H1 (cell line): Measurements from ENCODE around the gene EEIG2. TPM values are rescaled to one million over a fixed set of nuclear protein-coding genes. Genes with fewer than 3 reads are reported as not detected.

Source experiments
- ASH2L ChIP-seq: fragments of 200-600, 300-600 bp; sonication (generic); IDR thresholded peaks from one replicate; pipeline ENCODE4 v1.7.1; 2017; ENCODE audit warnings: low read length
- CHD1 ChIP-seq: IDR thresholded peaks from 2 replicates; pipeline ENCODE4 v1.6.1; 2012; ENCODE audit warnings: low read depth, low read length, improper control_type of control experiment
- CTBP2 ChIP-seq: IDR thresholded peaks from 2 replicates; pipeline ENCODE4 v1.7.0; 2011; ENCODE audit warnings: borderline replicate concordance, mild to moderate bottlenecking, moderate library complexity, mixed read lengths, low read length; ENCODE audit not compliant: insufficient read depth, insufficient read length
- FOSL1 ChIP-seq: IDR thresholded peaks from 2 replicates; pipeline ENCODE4 v1.6.1; 2011; ENCODE audit warnings: mild to moderate bottlenecking, low read depth, low read length, moderate library complexity; ENCODE audit not compliant: insufficient read depth
- JUN ChIP-seq: IDR thresholded peaks from 2 replicates; pipeline ENCODE4 v1.6.1; 2011; ENCODE audit warnings: low read depth, mild to moderate bottlenecking, improper control_type of control experiment, low read length
- KDM4A ChIP-seq: IDR thresholded peaks from one replicate; pipeline ENCODE4 v1.7.1; 2012; ENCODE audit warnings: low read depth, mild to moderate bottlenecking, moderate library complexity, low read length, inconsistent platforms; ENCODE audit not compliant: severe bottlenecking
- NANOG ChIP-seq: IDR thresholded peaks from 2 replicates; pipeline ENCODE4 v1.6.1; 2011; ENCODE audit warnings: low read length, low read depth, mild to moderate bottlenecking, inconsistent platforms; ENCODE audit not compliant: insufficient read depth, poor library complexity, severe bottlenecking
- POLR2A ChIP-seq, 2 experiments: IDR thresholded peaks; 1 replicate in 1 of 2; 2 replicates in 1 of 2; pipeline ENCODE4 v1.6.1; 2011; ENCODE audit warnings: low read depth in 2 of 2, low read length in 2 of 2, mild to moderate bottlenecking in 2 of 2; ENCODE audit errors: control extremely low read depth in 1 of 2
- POLR2AphosphoS5 ChIP-seq: IDR thresholded peaks from 2 replicates; pipeline ENCODE4 v1.6.1; 2011; ENCODE audit warnings: low read depth, low read length
- RAD21 ChIP-seq, 2 experiments: IDR thresholded peaks in 1 of 2; conservative IDR thresholded peaks in 1 of 2; 2 replicates each; pipeline ENCODE4 v1.6.1; 2011; ENCODE audit warnings: low read depth in 2 of 2, low read length in 2 of 2, improper control_type of control experiment in 1 of 2, inconsistent platforms in 1 of 2, mild to moderate bottlenecking in 1 of 2, moderate library complexity in 1 of 2
- RXRA ChIP-seq: IDR thresholded peaks from 2 replicates; pipeline ENCODE4 v1.6.1; 2011; ENCODE audit warnings: low read depth, mild to moderate bottlenecking, low read length, moderate library complexity; ENCODE audit not compliant: insufficient read depth
- SRF ChIP-seq: IDR thresholded peaks from 2 replicates; pipeline ENCODE4 v1.6.1; 2011; ENCODE audit warnings: mild to moderate bottlenecking, low read depth, low read length, moderate library complexity
- SUZ12 ChIP-seq: fragments of 200-600 bp; sonication (generic); IDR thresholded peaks from 2 replicates; pipeline ENCODE4 v1.6.1; 2012; ENCODE audit warnings: mild to moderate bottlenecking, inconsistent platforms, low read length, moderate library complexity, mixed read lengths
- TAF7 ChIP-seq: optimal IDR thresholded peaks from 2 replicates; pipeline ENCODE3; 2011; ENCODE audit warnings: low read depth, mild to moderate bottlenecking, inconsistent platforms, low read length, moderate library complexity, borderline replicate concordance
- polyA plus RNA-seq, 7 experiments: library from polyadenylated mRNA; depleted of rRNA in 3 of 7; stranded (reverse) in 5 of 7; unstranded in 2 of 7; fragments of >200 nt in 5 of 7; fragments of 200-250 nt in 2 of 7; gene quantifications; 1 replicate in 5 of 7; 2 replicates in 1 of 7; 4 replicates in 1 of 7; pipeline versions ENCODE4 v1.2.1 to v1.2.3, GENCODE V29; 2011 to 2013; ENCODE audit warnings: missing spikeins in 2 of 7, mixed read lengths in 2 of 7
- total RNA-seq: library from RNA; stranded (reverse); fragmentation: NEBNext Ultra II Directional; extraction: Animal tissue kit (Norgen Biotek cat#: 25700); gene quantifications from 2 replicates; pipeline ENCODE4 v1.2.1, GENCODE V29; 2021
- TF ChIP-seq, protein P1 (sequence below): IDR thresholded peaks from 2 replicates; pipeline ENCODE4 v1.6.1; 2011; ENCODE audit warnings: low read depth, mild to moderate bottlenecking, low read length; ENCODE audit not compliant: insufficient read depth

The EEIG2 gene
- total and polyA plus RNA-seq, 2 of the 8 experiments (the other 6 are each of a cell fraction or from before 2014, with no cell fraction given): 6.1 to 20.1 TPM

GRCh38 chr1:108561689-108562326 is 1.9 kb downstream of the EEIG2 start (continued):
- TF ChIP-seq RAD21 (IDR thresholded peaks at IDR 0.05 in 1 of 2, conservative IDR thresholded peaks at IDR 0.05 in 1 of 2; ENCODE audit: low read depth in 2 of 2, low read length in 2 of 2): peak; percentile 93 to 95
- no peak for TF ChIP-seq KDM4A
- no peak for TF ChIP-seq RXRA
- TF ChIP-seq SUZ12: no peak
- TF ChIP-seq JUN: no peak
- no peak for TF ChIP-seq POLR2A (IDR thresholded peaks at IDR 0.05; ENCODE audit: control extremely low read depth in 1 of 2, low read depth in 2 of 2, low read length in 2 of 2)
- TF ChIP-seq, protein P1, sequence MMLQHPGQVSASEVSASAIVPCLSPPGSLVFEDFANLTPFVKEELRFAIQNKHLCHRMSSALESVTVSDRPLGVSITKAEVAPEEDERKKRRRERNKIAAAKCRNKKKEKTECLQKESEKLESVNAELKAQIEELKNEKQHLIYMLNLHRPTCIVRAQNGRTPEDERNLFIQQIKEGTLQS: no peak
- TF ChIP-seq CTBP2: no peak
- no peak for TF ChIP-seq SRF
- no peak for TF ChIP-seq TAF7
- no peak for TF ChIP-seq CHD1
- no peak for TF ChIP-seq POLR2AphosphoS5
- no peak for TF ChIP-seq ASH2L
- TF ChIP-seq NANOG: no peak
- no peak for TF ChIP-seq FOSL1
